ENCODE results near the gene IGFBP6. TPM values are rescaled to one million over a fixed set of nuclear protein-coding genes. Genes with fewer than 3 reads are reported as not detected.

IGFBP6 gene
- total RNA-seq, 1 experiment from 2014 or later = 29.3 TPM

DNA sequence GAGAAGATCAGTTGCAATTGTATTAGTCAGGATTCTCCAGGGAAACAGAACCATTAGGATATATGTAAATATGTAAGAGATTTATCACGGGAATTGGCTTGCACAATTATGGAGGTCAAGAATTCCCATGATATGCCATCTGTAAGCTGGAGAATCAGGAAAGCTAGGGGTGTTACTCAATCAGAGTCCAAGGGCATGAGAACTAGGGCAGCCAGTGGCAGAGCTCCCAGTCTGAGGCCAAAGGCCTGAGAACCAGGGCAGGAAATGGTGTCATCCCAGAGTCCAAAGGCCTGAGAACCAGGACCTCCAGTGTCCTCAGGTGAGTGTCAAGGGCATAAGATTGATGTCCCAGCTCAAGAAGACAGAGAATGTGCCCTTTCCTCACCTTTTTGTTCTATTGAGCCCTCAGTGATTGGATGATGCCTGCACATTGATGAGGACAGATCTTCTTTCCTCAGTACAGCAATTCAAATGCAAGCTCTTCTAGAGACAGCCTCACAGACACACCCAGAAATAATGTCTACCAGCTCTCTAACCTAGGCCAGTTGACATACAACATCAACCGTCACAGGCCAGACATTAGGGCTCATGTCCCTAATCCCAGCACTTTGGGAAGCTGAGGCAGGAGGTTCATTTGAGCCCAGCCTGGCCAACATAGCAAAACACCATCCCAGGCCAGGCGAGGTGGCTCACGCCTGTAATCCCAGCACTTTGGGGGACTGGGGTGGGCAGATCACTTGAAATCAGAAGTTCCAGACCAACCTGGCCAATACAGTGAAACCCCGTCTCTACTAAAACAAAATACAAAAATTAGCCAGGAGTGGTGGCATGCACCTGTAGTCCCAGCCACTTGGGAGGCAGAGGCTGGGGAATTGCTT is 48.2 kb downstream of the IGFBP6 start:
- no peak for DNase-seq (ENCODE audit: low spot score)
- in situ Hi-C loops (cut with HindIII; ENCODE audit: low sequenced_read_pairs) = no loop called here

DNA sequence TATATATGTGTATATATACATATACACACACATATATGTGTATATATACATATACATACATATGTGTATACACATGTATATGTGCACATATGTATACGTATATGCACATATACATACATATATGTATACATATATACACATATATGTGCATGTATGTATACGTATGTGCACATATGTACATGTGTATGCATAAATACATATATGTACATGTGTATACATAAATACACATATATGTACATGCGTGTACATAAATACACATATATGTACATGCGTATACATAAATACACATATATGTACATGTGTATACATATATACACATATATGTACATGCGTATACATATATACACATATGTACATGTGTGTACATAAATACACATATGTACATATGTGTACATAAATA is 49.7 kb downstream of the IGFBP6 start:
- in situ Hi-C loops (cut with HindIII; ENCODE audit: low sequenced_read_pairs) = no loop called here
- DNase-seq (ENCODE audit: low spot score) = no peak

- DNase-seq (ENCODE audit: low spot score) = no peak
- in situ Hi-C loops (cut with HindIII; ENCODE audit: low sequenced_read_pairs) = no loop called here
Observed at GRCh38 chr12:53147653-53148052, 50.2 kb downstream of the IGFBP6 start.

- in situ Hi-C loops (cut with HindIII; ENCODE audit: low sequenced_read_pairs) = no loop called here
- no peak for DNase-seq (ENCODE audit: low spot score)
Observed at GRCh38 chr12:53151039-53151438, 53.6 kb downstream of the IGFBP6 start.

Other genes starting within 250 kb of the IGFBP6 start
- gene KRT78, start 248.7 kb upstream of the IGFBP6 start, total RNA-seq (2014; rRNA removed; shearing (Covaris generic)) = 0.61 TPM in 1 of 2 replicates, not detected in the other
- 3,912 and 3,929 TPM in 2 replicates for gene KRT8, start 192.6 kb upstream of the IGFBP6 start, total RNA-seq (2014; rRNA removed; shearing (Covaris generic))
- 843 and 873 TPM in 2 replicates for gene KRT18, start 148.5 kb upstream of the IGFBP6 start, total RNA-seq (2014; rRNA removed; shearing (Covaris generic))
- 1,115 and 1,229 TPM in 2 replicates for gene EIF4B, start 91.2 kb upstream of the IGFBP6 start, total RNA-seq (2014; rRNA removed; shearing (Covaris generic))
- gene TNS2, start 47.6 kb upstream of the IGFBP6 start, total RNA-seq (2014; rRNA removed; shearing (Covaris generic)) = 13.7 and 21.0 TPM in 2 replicates
- gene SPRYD3, start 18.3 kb upstream of the IGFBP6 start, total RNA-seq (2014; rRNA removed; shearing (Covaris generic)) = 16.7 and 21.4 TPM in 2 replicates
- not detected in 2 replicates for gene SOAT2, start 5.8 kb downstream of the IGFBP6 start, total RNA-seq (2014; rRNA removed; shearing (Covaris generic))
- gene ZNF740, start 83.1 kb downstream of the IGFBP6 start, total RNA-seq (2014; rRNA removed; shearing (Covaris generic)) = 12.1 and 19.4 TPM in 2 replicates
- 2.0 and 7.2 TPM in 2 replicates for gene CSAD, start 83.3 kb downstream of the IGFBP6 start, total RNA-seq (2014; rRNA removed; shearing (Covaris generic))
- gene ITGB7, start 109.6 kb downstream of the IGFBP6 start, total RNA-seq (2014; rRNA removed; shearing (Covaris generic)) = 0.41 and 0.49 TPM in 2 replicates
- 48.6 and 58.9 TPM in 2 replicates for gene RARG, start 134.5 kb downstream of the IGFBP6 start, total RNA-seq (2014; rRNA removed; shearing (Covaris generic))
- 21.8 and 23.1 TPM in 2 replicates for gene ESPL1, start 170.6 kb downstream of the IGFBP6 start, total RNA-seq (2014; rRNA removed; shearing (Covaris generic))
- gene PFDN5, start 197.9 kb downstream of the IGFBP6 start, total RNA-seq (2014; rRNA removed; shearing (Covaris generic)) = 302 and 381 TPM in 2 replicates
- 43.8 and 43.9 TPM in 2 replicates for gene MYG1, start 202.0 kb downstream of the IGFBP6 start, total RNA-seq (2014; rRNA removed; shearing (Covaris generic))
- gene AAAS, start 223.9 kb downstream of the IGFBP6 start, total RNA-seq (2014; rRNA removed; shearing (Covaris generic)) = 103 and 105 TPM in 2 replicates
- gene SP7, start 238.7 kb downstream of the IGFBP6 start, total RNA-seq (2014; rRNA removed; shearing (Covaris generic)) = 0.41 TPM in 1 of 2 replicates, not detected in the other